Stomach (tissue), 8 donors: ENCODE data around the gene C19orf81. TPM values are rescaled to one million over a fixed set of nuclear protein-coding genes. Genes with fewer than 3 reads are reported as not detected.

ENCODE experiments used
- polyA plus RNA-seq, 3 donors: library from polyadenylated mRNA; stranded (reverse); fragments of 200-250 nt; gene quantifications; one replicate each; pipeline ENCODE4 v1.2.3, GENCODE V29; 2013
- total RNA-seq, 5 donors: library from RNA; depleted of rRNA; stranded (reverse); fragments of >200 nt; gene quantifications; one replicate each; pipeline versions ENCODE4 v1.1.0 to v1.2.3, GENCODE V29; 2014 to 2016
- donor health status: healthy with polysubstance abuse.
- donor health status: Bipolar disorder and iron deficiency.
- donor health status: healthy.

Gene C19orf81
- total and polyA plus RNA-seq, 8 donors = 2.3 TPM; not detected in 7

Other genes starting within 250 kb of the C19orf81 start
- gene SPIB, start 230.5 kb upstream of the C19orf81 start, total RNA-seq = 10 to 100 TPM in 1 of 5 donors, under 1 TPM in 2, not detected in 2; 0.55 to 53.3 (median 0.58) TPM
- 1 to 10 TPM in 1 of 3 donors, under 1 TPM in 2; 0.19 to 1.9 (median 0.31) TPM for gene SPIB, start 230.5 kb upstream of the C19orf81 start, polyA plus RNA-seq
- not detected for gene MYBPC2, start 216.6 kb upstream of the C19orf81 start, total RNA-seq
- gene MYBPC2, start 216.6 kb upstream of the C19orf81 start, polyA plus RNA-seq = under 1 TPM in 2 of 3 donors, not detected in 1; 0.10 to 0.31 TPM
- 100 to 1,000 TPM in 1 of 5 donors, 10 to 100 TPM in 4; 30.8 to 284 (median 61.5) TPM for gene EMC10, start 172.9 kb upstream of the C19orf81 start, total RNA-seq
- 10 to 100 TPM; 33.5 to 63.2 (median 53.7) TPM for gene EMC10, start 172.9 kb upstream of the C19orf81 start, polyA plus RNA-seq
- under 1 TPM in 3 of 5 donors, not detected in 2; 0.55 to 0.87 (median 0.58) TPM for gene GARIN5A, start 172.6 kb upstream of the C19orf81 start, total RNA-seq
- gene GARIN5A, start 172.6 kb upstream of the C19orf81 start, polyA plus RNA-seq = 1 to 10 TPM; 1.9 to 3.1 (median 2.1) TPM
- 10 to 100 TPM in 3 of 5 donors, 1 to 10 TPM in 1, not detected in 1; 9.9 to 61.0 (median 14.5) TPM for gene JOSD2, start 138.3 kb upstream of the C19orf81 start, total RNA-seq
- gene JOSD2, start 138.3 kb upstream of the C19orf81 start, polyA plus RNA-seq = 10 to 100 TPM; 68.4 to 79.4 (median 68.5) TPM
- not detected for gene ASPDH, start 135.5 kb upstream of the C19orf81 start, total RNA-seq
- not detected for gene ASPDH, start 135.5 kb upstream of the C19orf81 start, polyA plus RNA-seq
- gene LRRC4B, start 81.0 kb upstream of the C19orf81 start, total RNA-seq = 1 to 10 TPM in 3 of 5 donors, under 1 TPM in 1, not detected in 1; 0.45 to 4.4 (median 2.2) TPM
- 1 to 10 TPM; 1.2 to 1.5 (median 1.5) TPM for gene LRRC4B, start 81.0 kb upstream of the C19orf81 start, polyA plus RNA-seq
- 1 to 10 TPM in 1 of 5 donors, under 1 TPM in 1, not detected in 3; 0.14 to 1.3 TPM for gene SYT3, start 9.6 kb upstream of the C19orf81 start, total RNA-seq
- under 1 TPM in 1 of 3 donors, not detected in 2; 0.13 TPM for gene SYT3, start 9.6 kb upstream of the C19orf81 start, polyA plus RNA-seq
- 1 to 10 TPM in 1 of 5 donors, not detected in 4; 1.5 TPM for gene SHANK1, start 70.4 kb downstream of the C19orf81 start, total RNA-seq
- gene SHANK1, start 70.4 kb downstream of the C19orf81 start, polyA plus RNA-seq = 1 to 10 TPM in 1 of 3 donors, under 1 TPM in 2; 0.15 to 1.2 (median 0.15) TPM
- gene CLEC11A, start 73.9 kb downstream of the C19orf81 start, total RNA-seq = 10 to 100 TPM in 2 of 5 donors, 1 to 10 TPM in 1, under 1 TPM in 1, not detected in 1; 0.89 to 33.9 (median 12.2) TPM
- gene CLEC11A, start 73.9 kb downstream of the C19orf81 start, polyA plus RNA-seq = 1 to 10 TPM; 4.3 to 7.0 (median 6.9) TPM
- not detected for gene GPR32, start 121.0 kb downstream of the C19orf81 start, total RNA-seq
- not detected for gene GPR32, start 121.0 kb downstream of the C19orf81 start, polyA plus RNA-seq
- not detected for gene ACP4, start 141.0 kb downstream of the C19orf81 start, total RNA-seq
- not detected for gene ACP4, start 141.0 kb downstream of the C19orf81 start, polyA plus RNA-seq
- 10 to 100 TPM in 1 of 5 donors, 1 to 10 TPM in 1, not detected in 3; 4.1 to 55.0 TPM for gene KLK1, start 174.3 kb downstream of the C19orf81 start, total RNA-seq
- 10 to 100 TPM in 1 of 3 donors, 1 to 10 TPM in 2; 6.0 to 12.8 (median 6.9) TPM for gene KLK1, start 174.3 kb downstream of the C19orf81 start, polyA plus RNA-seq
- not detected for gene KLK15, start 184.1 kb downstream of the C19orf81 start, total RNA-seq
- not detected for gene KLK15, start 184.1 kb downstream of the C19orf81 start, polyA plus RNA-seq
- gene KLK3, start 205.5 kb downstream of the C19orf81 start, total RNA-seq = 100 to 1,000 TPM in 1 of 5 donors, 10 to 100 TPM in 1, not detected in 3; 46.9 to 134 TPM
- gene KLK3, start 205.5 kb downstream of the C19orf81 start, polyA plus RNA-seq = not detected
- 10 to 100 TPM in 1 of 5 donors, not detected in 4; 94.6 TPM for gene KLK2, start 224.0 kb downstream of the C19orf81 start, total RNA-seq
- gene KLK2, start 224.0 kb downstream of the C19orf81 start, polyA plus RNA-seq = not detected